ENCODE results near the gene DLG2.
"Not testable (repeated sequence)": the region's sequence is repeated elsewhere in the genome, so short reads cannot be mapped to it uniquely, and the experiment has no call there.

DLG2 gene

DNA sequence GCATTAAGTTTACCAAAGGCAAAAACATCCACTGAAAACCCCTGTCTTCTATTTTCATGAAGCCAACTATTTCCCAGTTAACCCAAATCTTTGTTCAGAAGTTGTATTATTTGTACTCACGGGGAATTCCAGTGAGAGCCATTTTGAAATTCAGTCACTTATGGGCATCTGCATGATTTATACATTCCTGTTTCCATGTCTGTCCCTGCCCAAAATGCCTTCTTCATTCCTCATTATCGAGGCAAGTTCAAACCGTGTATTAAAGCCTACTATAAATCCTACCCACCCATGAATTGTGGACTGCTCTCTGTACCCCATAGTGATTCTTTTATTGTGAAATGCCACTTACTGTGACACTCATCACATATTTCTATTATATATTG, 772.7 kb downstream of the DLG2 start:
- DNase-seq (ENCODE audit: low read depth) = no peak
- TF ChIP-seq, protein P1, sequence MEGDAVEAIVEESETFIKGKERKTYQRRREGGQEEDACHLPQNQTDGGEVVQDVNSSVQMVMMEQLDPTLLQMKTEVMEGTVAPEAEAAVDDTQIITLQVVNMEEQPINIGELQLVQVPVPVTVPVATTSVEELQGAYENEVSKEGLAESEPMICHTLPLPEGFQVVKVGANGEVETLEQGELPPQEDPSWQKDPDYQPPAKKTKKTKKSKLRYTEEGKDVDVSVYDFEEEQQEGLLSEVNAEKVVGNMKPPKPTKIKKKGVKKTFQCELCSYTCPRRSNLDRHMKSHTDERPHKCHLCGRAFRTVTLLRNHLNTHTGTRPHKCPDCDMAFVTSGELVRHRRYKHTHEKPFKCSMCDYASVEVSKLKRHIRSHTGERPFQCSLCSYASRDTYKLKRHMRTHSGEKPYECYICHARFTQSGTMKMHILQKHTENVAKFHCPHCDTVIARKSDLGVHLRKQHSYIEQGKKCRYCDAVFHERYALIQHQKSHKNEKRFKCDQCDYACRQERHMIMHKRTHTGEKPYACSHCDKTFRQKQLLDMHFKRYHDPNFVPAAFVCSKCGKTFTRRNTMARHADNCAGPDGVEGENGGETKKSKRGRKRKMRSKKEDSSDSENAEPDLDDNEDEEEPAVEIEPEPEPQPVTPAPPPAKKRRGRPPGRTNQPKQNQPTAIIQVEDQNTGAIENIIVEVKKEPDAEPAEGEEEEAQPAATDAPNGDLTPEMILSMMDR (conservative IDR thresholded peaks at IDR 0.05; ENCODE audit: low read depth, low read length) = no peak

DNA sequence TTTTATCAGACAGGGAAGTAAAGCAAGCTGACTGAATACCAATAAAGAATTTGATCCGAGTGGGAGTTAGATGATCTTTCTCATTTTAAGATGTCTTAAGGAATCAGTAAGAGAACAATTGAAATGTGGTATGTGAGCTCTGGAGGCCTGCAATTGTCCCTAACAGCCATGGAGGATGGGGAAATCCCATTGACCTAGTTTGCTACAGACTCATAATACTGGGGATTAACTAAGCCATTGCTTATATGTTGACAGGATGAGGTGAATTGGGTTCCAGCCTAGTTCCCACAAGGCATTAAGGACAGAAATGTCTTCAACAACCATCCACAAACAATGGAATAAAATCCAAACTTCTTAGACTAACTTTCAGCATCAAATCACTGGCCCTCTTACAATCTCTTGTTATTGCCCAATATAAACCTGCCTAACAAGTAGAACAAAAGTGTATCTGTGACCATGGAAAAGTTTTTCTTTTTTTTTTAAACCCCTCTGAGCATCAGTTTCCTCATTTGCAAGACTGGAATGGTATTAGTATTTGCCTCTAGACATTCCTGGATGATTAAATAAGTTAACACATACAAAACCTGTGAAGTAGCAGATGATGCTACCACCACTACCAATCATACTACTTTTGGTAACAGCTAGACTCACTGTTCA, 773.2 kb downstream of the DLG2 start:
- no peak for DNase-seq (ENCODE audit: low read depth)
- H3K4me3 ChIP-seq (ENCODE audit: low read depth, low read length) = no peak overlapping the region
- TF ChIP-seq, protein P1 (conservative IDR thresholded peaks at IDR 0.05; ENCODE audit: low read depth, low read length) = no peak

More for the DNA sequence above, 772.7 kb downstream of the DLG2 start:
- no peak overlapping the region for H3K4me3 ChIP-seq (ENCODE audit: low read depth, low read length)

DNA sequence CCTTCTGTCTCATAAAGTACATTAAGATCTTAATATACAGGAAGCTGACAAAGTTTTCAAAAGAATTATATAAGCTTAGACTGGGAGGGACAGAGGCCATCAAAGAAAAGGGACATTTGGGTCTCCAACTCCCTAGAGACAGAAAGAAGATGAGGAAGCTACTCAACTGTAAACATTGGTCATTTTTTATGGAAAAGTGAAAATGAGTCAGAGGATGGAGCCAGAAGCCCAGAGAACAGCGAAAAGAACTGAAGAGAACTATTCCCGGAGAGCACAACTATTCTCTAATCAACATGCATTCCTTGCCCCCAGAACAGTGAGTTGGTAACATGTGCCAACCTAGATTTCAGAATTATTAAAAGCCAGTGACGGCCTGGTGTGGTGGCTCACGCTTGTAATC, 779.3 kb downstream of the DLG2 start:
- TF ChIP-seq, protein P1 (conservative IDR thresholded peaks at IDR 0.05; ENCODE audit: low read depth, low read length) = no peak
- no peak overlapping the region for H3K4me3 ChIP-seq (ENCODE audit: low read depth, low read length)
- no peak for DNase-seq (ENCODE audit: low read depth)

DNA sequence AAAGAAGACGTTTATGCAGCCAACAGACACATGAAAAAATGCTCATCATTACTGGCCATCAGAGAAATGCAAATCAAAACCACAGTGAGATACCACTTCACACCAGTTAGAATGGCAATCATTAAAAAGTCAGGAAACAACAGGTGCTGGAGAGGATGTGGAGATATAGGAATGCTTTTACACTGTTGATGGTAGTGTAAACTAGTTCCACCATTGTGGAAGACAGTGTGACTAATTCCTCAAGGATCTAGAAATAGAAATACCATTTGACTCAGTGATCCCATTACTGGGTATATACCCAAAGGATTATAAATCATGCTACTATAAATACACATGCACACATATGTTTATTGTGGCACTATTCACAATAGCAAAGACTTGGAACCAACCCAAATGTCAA, 786.9 kb downstream of the DLG2 start:
- H3K4me3 ChIP-seq (ENCODE audit: low read depth, low read length); DNase-seq (ENCODE audit: low read depth): not testable (repeated sequence)

DNA sequence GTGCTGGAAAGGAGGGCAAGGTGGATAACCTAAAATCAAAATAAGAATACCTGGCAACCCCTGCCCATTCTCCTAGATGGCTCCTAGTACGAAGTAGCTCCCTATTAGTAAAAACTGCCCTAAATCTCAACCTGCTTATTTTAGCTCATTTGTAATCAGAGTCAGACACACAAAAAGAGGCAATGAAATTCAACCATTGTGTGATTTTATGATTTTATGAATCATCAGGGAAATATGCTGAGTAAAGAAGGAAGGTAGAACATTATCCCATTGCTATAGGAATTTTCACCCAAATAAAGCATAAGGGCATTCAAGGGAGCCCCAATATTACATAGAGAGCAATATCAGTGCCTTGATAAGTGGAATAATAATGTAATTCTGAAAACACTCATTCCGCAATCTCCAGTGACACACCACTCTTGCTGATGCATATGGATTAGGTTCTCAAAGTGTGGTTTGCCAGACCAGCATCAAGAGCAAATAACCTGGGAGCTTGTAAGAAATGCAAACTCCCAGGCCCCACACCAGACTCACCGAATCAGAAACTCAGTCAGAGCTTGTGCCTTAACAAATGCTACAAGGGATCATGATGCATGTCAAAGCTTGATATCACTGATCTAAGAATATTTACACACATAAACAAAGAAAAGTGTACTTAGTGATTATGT, 789.6 kb downstream of the DLG2 start:
- DNase-seq (ENCODE audit: low read depth) = no peak
- TF ChIP-seq, protein P1 (conservative IDR thresholded peaks at IDR 0.05; ENCODE audit: low read depth, low read length) = no peak
- H3K4me3 ChIP-seq (ENCODE audit: low read depth, low read length) = no peak overlapping the region

DNA sequence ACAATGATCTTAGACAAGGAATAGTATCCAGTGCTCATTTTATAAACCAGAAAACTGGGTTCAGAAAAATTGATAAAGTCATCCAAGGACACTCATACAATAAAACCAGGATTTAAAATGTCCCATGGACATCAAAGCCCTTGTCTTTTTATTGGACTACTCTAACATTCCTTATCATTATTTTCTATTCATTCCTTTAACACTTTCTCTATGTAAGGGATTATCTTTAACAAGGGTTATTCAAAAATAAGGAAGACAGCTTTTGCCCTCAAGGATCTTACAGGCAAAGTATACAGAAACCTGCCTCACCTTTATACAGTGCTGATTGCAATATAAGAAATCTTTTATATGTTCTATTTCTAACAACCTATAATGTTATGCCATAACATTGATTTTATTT, 790.8 kb downstream of the DLG2 start:
- TF ChIP-seq, protein P1 (conservative IDR thresholded peaks at IDR 0.05; ENCODE audit: low read depth, low read length) = no peak
- no peak for DNase-seq (ENCODE audit: low read depth)
- no peak overlapping the region for H3K4me3 ChIP-seq (ENCODE audit: low read depth, low read length)

DNA sequence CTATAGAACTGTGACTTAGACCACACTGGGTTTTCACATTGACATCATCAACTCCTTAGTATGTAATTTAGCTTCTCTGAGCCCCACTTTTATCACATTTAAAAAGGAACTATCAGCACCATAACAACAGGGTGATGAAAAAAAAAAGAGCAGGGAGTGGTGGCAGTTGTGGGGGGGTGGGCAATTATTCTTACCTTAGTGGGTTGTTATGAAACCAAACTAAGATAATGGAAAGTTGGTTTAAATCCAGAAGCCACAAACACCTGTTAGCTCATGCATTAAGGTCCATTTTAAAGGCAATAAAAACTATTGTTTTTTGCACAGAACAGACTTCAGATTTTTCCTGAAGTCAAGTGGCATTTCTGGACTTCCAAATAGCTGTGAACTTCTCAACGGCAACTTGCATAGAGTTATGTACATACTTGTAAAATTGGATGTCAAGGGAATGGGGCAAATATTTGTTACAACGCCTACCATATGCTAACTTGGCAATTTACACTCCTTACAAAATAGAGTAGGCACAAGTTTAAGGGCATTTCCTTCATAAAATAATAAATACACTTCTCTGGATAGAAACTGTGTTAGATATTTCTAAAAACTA, 793.6 kb downstream of the DLG2 start:
- DNase-seq (ENCODE audit: low read depth) = no peak
- TF ChIP-seq, protein P1 (conservative IDR thresholded peaks at IDR 0.05; ENCODE audit: low read depth, low read length) = no peak

More for the DNA sequence above, 793.6 kb downstream of the DLG2 start:
- H3K4me3 ChIP-seq (ENCODE audit: low read depth, low read length) = no peak overlapping the region

Data from choroid plexus epithelial cell (primary cell).